HG03342 (cell line): ENCODE data around the gene KRTAP10-2.

ENCODE experiments used
- ATAC-seq: cut with Tn5 transposase; IDR thresholded peaks from one replicate; pipeline ENCODE4 v1.9.1; 2021; ENCODE audit warnings: mild to moderate bottlenecking, moderate library complexity; ENCODE audit not compliant: unreplicated experiment

KRTAP10-2 gene

GRCh38 chr21:44540741-44541288, 10.5 kb downstream of the KRTAP10-2 start:
- ATAC-seq, result no peak

GRCh38 chr21:44539991-44540666, 11.2 kb downstream of the KRTAP10-2 start, which contains the start of gene KRTAP10-1:
Gene KRTAP10-1, minus strand, starts transcription at chr21:44540195. Its CDS starts 45 bp downstream, at chr21:44540150.
- ATAC-seq, result no peak

- ATAC-seq, result no peak
Measured at GRCh38 chr21:44539046-44539445, 12.3 kb downstream of the KRTAP10-2 start.

GRCh38 chr21:44537930-44538911, 13.1 kb downstream of the KRTAP10-2 start:
- no peak for ATAC-seq

GRCh38 chr21:44535963-44536362, 15.3 kb downstream of the KRTAP10-2 start:
- no peak for ATAC-seq

GRCh38 chr21:44534688-44535087, 16.6 kb downstream of the KRTAP10-2 start:
- ATAC-seq, result no peak

GRCh38 chr21:44533891-44534627, 17.2 kb downstream of the KRTAP10-2 start:
- ATAC-seq, result no peak

- no peak for ATAC-seq
Measured at GRCh38 chr21:44533121-44533890, 18.0 kb downstream of the KRTAP10-2 start.

GRCh38 chr21:44532712-44533111, 18.6 kb downstream of the KRTAP10-2 start:
- ATAC-seq, result no peak

GRCh38 chr21:44531606-44532564, 19.4 kb downstream of the KRTAP10-2 start:
- no peak for ATAC-seq

- no peak for ATAC-seq
Measured at GRCh38 chr21:44530903-44531605, 20.3 kb downstream of the KRTAP10-2 start.

- no peak for ATAC-seq
Measured at GRCh38 chr21:44530221-44530902, 20.9 kb downstream of the KRTAP10-2 start.

- no peak for ATAC-seq
Measured at GRCh38 chr21:44529503-44530125, 21.7 kb downstream of the KRTAP10-2 start.

GRCh38 chr21:44529011-44529421, 22.3 kb downstream of the KRTAP10-2 start:
- no peak for ATAC-seq

GRCh38 chr21:44528634-44528995, 22.7 kb downstream of the KRTAP10-2 start:
- no peak for ATAC-seq

- ATAC-seq, result no peak
Measured at GRCh38 chr21:44527983-44528633, 23.2 kb downstream of the KRTAP10-2 start.
